ENCODE results near the gene ATP8A2. TPM values are rescaled to one million over a fixed set of nuclear protein-coding genes. Genes with fewer than 3 reads are reported as not detected.

The ATP8A2 gene
- total RNA-seq, 4 donors from 2014 or later: 0.13 to 0.29 (median 0.24) TPM

- Histone ChIP-seq H3K4me1 (peaks cover 4 to 15% of the 10 kb centered on the region in 2 donors), H3K27me3 (no peaks in the 10 kb centered on the region), H3K27ac (peak overlapping the region; percentile 27 to 82 (median 60)), H3K36me3 (no peaks in the 10 kb centered on the region), H3K9me3 (no peaks in the 10 kb centered on the region), H3K4me3 (replicated peaks in 1 of 3) (no peak overlapping the region)
- TF ChIP-seq POLR2A (IDR thresholded peaks at IDR 0.05): peak in 1 of 2 donors; percentile 17
- TF ChIP-seq CTCF (IDR thresholded peaks at IDR 0.05): peak in 1 of 6 experiments; percentile 9
- intact Hi-C loops (cut with DNase I): no loop called here
- DNase-seq: peak; percentile 87 to 91
- WGBS, 2 donors: 41 to 55% methylated on average over 4 of the region's 4 CpGs
These were observed 536.6 kb downstream of the ATP8A2 start for GRCh38 chr13:25908366-25908765.

GRCh38 chr13:25910243-25910642 is 538.5 kb downstream of the ATP8A2 start:
- WGBS, 2 donors: 90 to 95% methylated on average over 4 of the region's 4 CpGs
- H3K4me3 ChIP-seq (replicated peaks in 1 of 3): no peak overlapping the region

GRCh38 chr13:25910991-25911419 is 539.2 kb downstream of the ATP8A2 start:
- no peak overlapping the region for H3K4me3 ChIP-seq (replicated peaks in 1 of 3)
- no peak overlapping the region for H3K27ac ChIP-seq
- H3K9me3 ChIP-seq: no peaks in the 10 kb centered on the region
- H3K27me3 ChIP-seq: no peaks in the 10 kb centered on the region
- intact Hi-C loops (cut with DNase I): no loop called here
- H3K36me3 ChIP-seq: no peaks in the 10 kb centered on the region
- peaks cover 4 to 15% of the 10 kb centered on the region in 2 donors for H3K4me1 ChIP-seq
- DNase-seq: no peak
- TF ChIP-seq POLR2A (IDR thresholded peaks at IDR 0.05) (no peak), CTCF (IDR thresholded peaks at IDR 0.05) (no peak)

More at GRCh38 chr13:25910243-25910642, 538.5 kb downstream of the ATP8A2 start:
- Histone ChIP-seq H3K27me3 (no peaks in the 10 kb centered on the region), H3K36me3 (no peaks in the 10 kb centered on the region), H3K4me1 (peaks cover 4 to 15% of the 10 kb centered on the region in 2 donors), H3K9me3 (no peaks in the 10 kb centered on the region), H3K27ac (no peak overlapping the region)
- intact Hi-C loops (cut with DNase I): no loop called here
- no peak for DNase-seq
- no peak for TF ChIP-seq CTCF (IDR thresholded peaks at IDR 0.05)

GRCh38 chr13:25912961-25913360 is 541.2 kb downstream of the ATP8A2 start:
- intact Hi-C loops (cut with DNase I): no loop called here

More at GRCh38 chr13:25912961-25913360, 541.2 kb downstream of the ATP8A2 start:
- Histone ChIP-seq H3K4me3 (replicated peaks in 1 of 3) (no peak overlapping the region), H3K27me3 (no peaks in the 10 kb centered on the region), H3K27ac (no peak overlapping the region), H3K4me1 (peaks cover 4 to 9% of the 10 kb centered on the region in 2 donors), H3K36me3 (no peaks in the 10 kb centered on the region), H3K9me3 (no peaks in the 10 kb centered on the region)
- TF ChIP-seq CTCF (IDR thresholded peaks at IDR 0.05) (no peak), POLR2A (IDR thresholded peaks at IDR 0.05) (no peak)
- DNase-seq: no peak
- 84 to 87% methylated on average over 4 of the region's 4 CpGs for WGBS, 2 donors
